PC-9 (cell line): ENCODE measurements around the gene ZMYM3. TPM values are rescaled to one million over a fixed set of nuclear protein-coding genes. Genes with fewer than 3 reads are reported as not detected.

Experiments
- BruUV-seq: library from RNA; stranded (reverse); fragments of 400-500 nt; replicated peaks from 2 replicates; lab custom pipeline; 2021; lab: Mats Ljungman, UMichigan
- CTCF ChIA-PET: fragments of 300-600 bp; sonication (Branson Sonifier 250); formaldehyde crosslinking; loops from one replicate; lab custom pipeline; 2022; ENCODE audit warnings: antibody characterized with exemption; lab: Charles Lee
- POLR2A ChIA-PET: fragments of 300-600 bp; sonication (Branson Sonifier 250); formaldehyde crosslinking; loops from one replicate; lab custom pipeline; 2022; ENCODE audit warnings: antibody characterized with exemption; ENCODE audit not compliant: unreplicated experiment; lab: Charles Lee
- DNase-seq, 2 experiments: peaks; one replicate each; pipeline versions ENCODE4 v3.0.0 to v3.0.0-alpha.2; 2015 to 2022; ENCODE audit warnings: mixed read lengths in 1 of 2
- H2AFZ ChIP-seq: fragments of 200-600 bp; sonication (generic); 2 replicates; pipeline ENCODE4 v1.8.1; 2017; ENCODE audit warnings: antibody characterized with exemption
- H3F3A ChIP-seq: fragments of 200-600 bp; sonication (generic); 2 replicates; pipeline ENCODE4 v1.8.1; 2017; ENCODE audit warnings: antibody characterized with exemption, mild to moderate bottlenecking, low read depth; ENCODE audit not compliant: insufficient read depth
- H3K27ac ChIP-seq: fragments of 200-600 bp; sonication (generic); 2 replicates; pipeline ENCODE4 v1.6.1; 2016; ENCODE audit warnings: mixed run types
- H3K27me3 ChIP-seq: fragments of 200-600 bp; sonication (generic); 2 replicates; pipeline ENCODE4 v1.6.1; 2016; ENCODE audit warnings: low read depth, mixed run types; ENCODE audit not compliant: insufficient read depth
- H3K36me3 ChIP-seq: fragments of 200-600 bp; sonication (generic); 2 replicates; pipeline ENCODE4 v1.6.1; 2016; ENCODE audit warnings: low read depth, mixed run types
- H3K4me1 ChIP-seq: fragments of 200-600 bp; sonication (generic); replicated peaks from 2 replicates; pipeline ENCODE4 v1.6.1; 2016; ENCODE audit warnings: mixed run types; ENCODE audit not compliant: insufficient read depth
- H3K4me2 ChIP-seq: fragments of 200-600 bp; sonication (generic); 2 replicates; pipeline ENCODE4 v1.6.1; 2017; ENCODE audit warnings: mixed run types
- H3K4me3 ChIP-seq: fragments of 200-600 bp; sonication (generic); 2 replicates; pipeline ENCODE4 v1.6.1; 2016; ENCODE audit warnings: mixed run types
- H3K79me2 ChIP-seq: fragments of 200-600 bp; sonication (generic); 2 replicates; pipeline ENCODE4 v1.6.1; 2017; ENCODE audit warnings: low read depth, mixed run types
- H3K9me2 ChIP-seq: fragments of 200-600 bp; sonication (generic); 2 replicates; pipeline ENCODE4 v1.8.1; 2017; ENCODE audit warnings: mild to moderate bottlenecking; ENCODE audit not compliant: insufficient read depth
- H3K9me3 ChIP-seq: fragments of 200-600 bp; sonication (generic); 2 replicates; pipeline ENCODE4 v1.8.1; 2016; ENCODE audit warnings: low read depth; ENCODE audit not compliant: insufficient read depth
- H4K20me1 ChIP-seq: fragments of 200-600 bp; sonication (generic); 2 replicates; pipeline ENCODE4 v1.8.1; 2017; ENCODE audit not compliant: insufficient read depth
- EZH2 ChIP-seq: fragments of 200-600 bp; sonication (generic); IDR thresholded peaks from 2 replicates; pipeline ENCODE4 v1.8.0; 2017; ENCODE audit warnings: antibody characterized with exemption, low read depth
- intact Hi-C: fragments of 100-400 bp; cut with micrococcal nuclease; formaldehyde crosslinking; loops from one replicate; pipeline ENCODE4 v1.10.0; 2022; ENCODE audit not compliant: unreplicated experiment
- total RNA-seq: library from RNA; stranded (reverse); gene quantifications from 2 replicates; pipeline ENCODE4 v1.2.3, GENCODE V29; 2021
- TF ChIP-seq, protein P1 (sequence below): fragments of 200-600 bp; sonication (generic); conservative IDR thresholded peaks from 2 replicates; pipeline ENCODE4 v1.6.1; 2017; ENCODE audit warnings: mixed run types, antibody characterized with exemption, mild to moderate bottlenecking, moderate library complexity

The ZMYM3 gene
- total RNA-seq, 1 experiment from 2014 or later = 45.3 TPM

DNA sequence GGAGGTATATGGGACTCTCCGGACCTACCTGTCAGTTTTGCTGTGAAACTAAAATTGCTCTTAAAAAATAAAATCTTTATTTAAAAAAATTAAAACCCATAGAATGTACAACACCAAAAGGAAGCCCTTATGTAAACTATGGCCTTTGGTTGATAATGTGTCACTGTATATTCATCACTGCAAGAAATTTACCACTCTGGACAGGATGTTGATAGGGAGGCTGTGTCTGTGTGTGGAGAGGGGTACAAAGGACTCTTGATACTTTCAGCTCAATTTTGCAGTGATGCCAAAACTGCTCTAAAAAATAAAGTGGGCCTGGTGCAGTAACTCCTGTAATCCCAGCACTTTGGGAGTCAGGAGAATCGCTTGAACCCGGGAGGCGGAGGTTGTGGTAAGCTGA lies 2.9 kb upstream of the ZMYM3 start:
- no peak for TF ChIP-seq EZH2
- TF ChIP-seq, protein P1, sequence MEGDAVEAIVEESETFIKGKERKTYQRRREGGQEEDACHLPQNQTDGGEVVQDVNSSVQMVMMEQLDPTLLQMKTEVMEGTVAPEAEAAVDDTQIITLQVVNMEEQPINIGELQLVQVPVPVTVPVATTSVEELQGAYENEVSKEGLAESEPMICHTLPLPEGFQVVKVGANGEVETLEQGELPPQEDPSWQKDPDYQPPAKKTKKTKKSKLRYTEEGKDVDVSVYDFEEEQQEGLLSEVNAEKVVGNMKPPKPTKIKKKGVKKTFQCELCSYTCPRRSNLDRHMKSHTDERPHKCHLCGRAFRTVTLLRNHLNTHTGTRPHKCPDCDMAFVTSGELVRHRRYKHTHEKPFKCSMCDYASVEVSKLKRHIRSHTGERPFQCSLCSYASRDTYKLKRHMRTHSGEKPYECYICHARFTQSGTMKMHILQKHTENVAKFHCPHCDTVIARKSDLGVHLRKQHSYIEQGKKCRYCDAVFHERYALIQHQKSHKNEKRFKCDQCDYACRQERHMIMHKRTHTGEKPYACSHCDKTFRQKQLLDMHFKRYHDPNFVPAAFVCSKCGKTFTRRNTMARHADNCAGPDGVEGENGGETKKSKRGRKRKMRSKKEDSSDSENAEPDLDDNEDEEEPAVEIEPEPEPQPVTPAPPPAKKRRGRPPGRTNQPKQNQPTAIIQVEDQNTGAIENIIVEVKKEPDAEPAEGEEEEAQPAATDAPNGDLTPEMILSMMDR = no peak
- H3K4me3 ChIP-seq = no peak overlapping the region
- H3K9me3 ChIP-seq = no peaks in the 10 kb centered on the region
- H3K27me3 ChIP-seq = no peaks in the 10 kb centered on the region
- no TSS peak for BruUV-seq
- H4K20me1 ChIP-seq = no peaks in the 10 kb centered on the region
- intact Hi-C loops = no loop called here
- no peak for DNase-seq
- POLR2A ChIA-PET = no interaction called here
- H3K4me2 ChIP-seq = no peak overlapping the region
- H3K27ac ChIP-seq = no peak overlapping the region
- CTCF ChIA-PET = no interaction called here
- H2AFZ ChIP-seq = no peak overlapping the region
- H3F3A ChIP-seq = peaks cover 8% of the 10 kb centered on the region; the same call in 1 of the 2 replicates
- peaks cover 12% of the 10 kb centered on the region for H3K4me1 ChIP-seq
- peaks cover 10% of the 10 kb centered on the region; the same call in 1 of the 2 replicates for H3K79me2 ChIP-seq
- no peaks in the 10 kb centered on the region for H3K9me2 ChIP-seq
- H3K36me3 ChIP-seq = no peaks in the 10 kb centered on the region

DNA sequence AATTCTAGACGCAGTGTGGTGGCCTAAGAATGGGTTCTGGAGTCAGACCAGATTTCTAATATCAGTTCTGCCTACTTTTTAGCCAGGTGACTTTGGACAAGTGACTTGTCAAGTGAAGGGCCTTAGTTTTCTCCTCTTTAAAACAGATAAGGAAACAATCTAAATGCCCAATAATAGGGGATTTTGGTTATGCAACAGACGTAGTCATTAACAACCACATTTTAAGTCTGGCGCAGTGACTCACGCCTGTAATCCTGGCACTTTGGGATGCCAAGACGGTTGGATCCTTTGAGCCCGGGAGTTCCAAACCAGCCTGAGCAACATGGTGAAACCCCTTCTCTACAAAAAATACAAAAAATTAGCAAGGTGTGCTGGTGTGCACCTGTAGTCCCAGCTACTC lies 2.1 kb upstream of the ZMYM3 start:
- POLR2A ChIA-PET = no interaction called here
- no peaks in the 10 kb centered on the region for H4K20me1 ChIP-seq
- TF ChIP-seq, protein P1 = no peak
- no peak for TF ChIP-seq EZH2
- peaks cover 8% of the 10 kb centered on the region; the same call in 1 of the 2 replicates for H3F3A ChIP-seq
- H3K9me2 ChIP-seq = no peaks in the 10 kb centered on the region
- no peaks in the 10 kb centered on the region for H3K9me3 ChIP-seq
- H2AFZ ChIP-seq = peak overlapping the region; percentile 93; the same call in 1 of the 2 replicates
- peaks cover 12% of the 10 kb centered on the region for H3K4me1 ChIP-seq
- BruUV-seq = no TSS peak
- DNase-seq = no peak
- intact Hi-C loops = no loop called here
- CTCF ChIA-PET = no interaction called here
- no peaks in the 10 kb centered on the region for H3K36me3 ChIP-seq
- peaks cover 10% of the 10 kb centered on the region; the same call in 1 of the 2 replicates for H3K79me2 ChIP-seq
- H3K27ac ChIP-seq = no peak overlapping the region
- H3K4me3 ChIP-seq = no peak overlapping the region
- no peaks in the 10 kb centered on the region for H3K27me3 ChIP-seq
- peak overlapping the region; percentile 83; the same call in 1 of the 2 replicates for H3K4me2 ChIP-seq

DNA sequence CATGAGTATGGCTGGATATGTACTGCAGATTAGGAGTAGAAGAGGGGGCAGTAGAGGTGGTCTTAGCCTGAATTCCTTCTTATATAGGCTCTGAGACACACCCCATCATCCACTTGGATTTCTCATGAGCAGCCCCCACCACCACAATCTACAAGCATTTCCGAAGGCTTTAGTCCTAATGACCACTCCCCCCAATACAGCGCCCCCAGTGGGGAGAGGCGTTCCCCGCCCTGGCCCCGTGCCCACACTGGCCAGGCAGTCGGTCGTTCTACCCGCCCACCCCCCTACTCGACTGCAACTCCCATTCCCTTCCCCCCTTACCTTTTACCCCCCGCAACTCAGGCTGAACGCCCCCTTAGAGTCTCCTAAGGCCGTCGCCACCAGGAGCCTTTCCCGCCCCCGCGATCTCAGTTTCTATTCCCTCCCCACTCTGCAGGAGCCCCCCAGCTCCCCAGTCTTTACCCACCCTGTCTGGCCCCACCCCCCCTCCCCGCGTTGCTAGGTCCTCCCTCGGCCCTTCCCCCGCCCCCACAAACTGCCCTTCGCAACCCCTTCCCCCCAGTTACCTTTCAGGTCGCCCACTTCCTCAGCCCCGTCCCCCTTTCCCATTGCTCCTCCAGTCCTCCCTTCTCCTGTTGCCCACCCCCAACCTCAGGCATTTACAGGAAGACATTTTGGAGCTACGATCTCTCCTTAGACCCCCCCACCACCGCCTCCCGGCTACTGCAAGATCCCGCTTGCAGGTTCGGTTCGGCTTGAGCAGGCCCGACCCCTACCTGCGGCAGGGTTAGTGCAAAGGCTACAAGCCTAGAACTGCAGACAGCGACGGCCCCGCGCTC lies 468 bp downstream of the ZMYM3 start:
- CTCF ChIA-PET = interaction anchor here (0.6 kb wide), 2 partner anchors 58 to 1813 kb away, joined by 3 read pairs; no protein-coding TSS in a partner anchor
- peak in 1 of 2 experiments; percentile 53 for DNase-seq
- H4K20me1 ChIP-seq = no peaks in the 10 kb centered on the region
- H3K36me3 ChIP-seq = no peaks in the 10 kb centered on the region
- peaks cover 10% of the 10 kb centered on the region; the same call in 1 of the 2 replicates for H3K79me2 ChIP-seq
- peak overlapping the region; percentile 87 for H3K4me3 ChIP-seq
- no peaks in the 10 kb centered on the region for H3K27me3 ChIP-seq
- H3K27ac ChIP-seq = no peak overlapping the region
- peak overlapping the region; percentile 93 for H2AFZ ChIP-seq
- POLR2A ChIA-PET = interaction anchor here (0.6 to 0.9 kb wide), 2 partner anchors 112 to 265 kb away, joined by 3 to 5 read pairs; partner anchors contain the start of gene TAF1
- TF ChIP-seq, protein P1 = peak; percentile 61; the same call in 1 of the 2 replicates
- no peak for TF ChIP-seq EZH2
- no peaks in the 10 kb centered on the region for H3K9me2 ChIP-seq
- H3K4me2 ChIP-seq = peak overlapping the region; percentile 83
- H3K9me3 ChIP-seq = no peaks in the 10 kb centered on the region
- H3K4me1 ChIP-seq = peaks cover 12% of the 10 kb centered on the region
- intact Hi-C loops = loop anchor here (1.0 to 2.0 kb wide), 2 partner anchors 29 to 113 kb away; partner anchors contain the start of genes NONO and TAF1
- peaks cover 8% of the 10 kb centered on the region; the same call in 1 of the 2 replicates for H3F3A ChIP-seq
- BruUV-seq = no TSS peak
